Vagina (tissue), 2 donors: ENCODE data around the gene DES.

Experiments used
- POLR2A ChIP-seq, 2 donors: fragments of 450-650 bp; IDR thresholded peaks; one replicate each; pipeline ENCODE4 v1.6.1; 2017; ENCODE audit warnings: antibody characterized with exemption in 2 of 2, mild to moderate bottlenecking in 2 of 2, moderate library complexity in 2 of 2
- POLR2AphosphoS5 ChIP-seq, 2 donors: sonication (generic); formaldehyde crosslinking; IDR thresholded peaks; one replicate each; pipeline ENCODE4 v1.9.0; 2017; ENCODE audit warnings: antibody characterized with exemption in 2 of 2, mild to moderate bottlenecking in 2 of 2, low read depth in 1 of 2; ENCODE audit not compliant: insufficient read depth in 1 of 2
- TF ChIP-seq, protein P1 (sequence below), 3 experiments: fragments of 450-650 bp in 2 of 3; fragments of 200-600 bp in 1 of 3; sonication (generic) in 1 of 3; IDR thresholded peaks; one replicate each; pipeline ENCODE4 v1.5.1; 2017 to 2019; ENCODE audit warnings: antibody characterized with exemption in 3 of 3, mild to moderate bottlenecking in 2 of 3, moderate library complexity in 2 of 3

DNA sequence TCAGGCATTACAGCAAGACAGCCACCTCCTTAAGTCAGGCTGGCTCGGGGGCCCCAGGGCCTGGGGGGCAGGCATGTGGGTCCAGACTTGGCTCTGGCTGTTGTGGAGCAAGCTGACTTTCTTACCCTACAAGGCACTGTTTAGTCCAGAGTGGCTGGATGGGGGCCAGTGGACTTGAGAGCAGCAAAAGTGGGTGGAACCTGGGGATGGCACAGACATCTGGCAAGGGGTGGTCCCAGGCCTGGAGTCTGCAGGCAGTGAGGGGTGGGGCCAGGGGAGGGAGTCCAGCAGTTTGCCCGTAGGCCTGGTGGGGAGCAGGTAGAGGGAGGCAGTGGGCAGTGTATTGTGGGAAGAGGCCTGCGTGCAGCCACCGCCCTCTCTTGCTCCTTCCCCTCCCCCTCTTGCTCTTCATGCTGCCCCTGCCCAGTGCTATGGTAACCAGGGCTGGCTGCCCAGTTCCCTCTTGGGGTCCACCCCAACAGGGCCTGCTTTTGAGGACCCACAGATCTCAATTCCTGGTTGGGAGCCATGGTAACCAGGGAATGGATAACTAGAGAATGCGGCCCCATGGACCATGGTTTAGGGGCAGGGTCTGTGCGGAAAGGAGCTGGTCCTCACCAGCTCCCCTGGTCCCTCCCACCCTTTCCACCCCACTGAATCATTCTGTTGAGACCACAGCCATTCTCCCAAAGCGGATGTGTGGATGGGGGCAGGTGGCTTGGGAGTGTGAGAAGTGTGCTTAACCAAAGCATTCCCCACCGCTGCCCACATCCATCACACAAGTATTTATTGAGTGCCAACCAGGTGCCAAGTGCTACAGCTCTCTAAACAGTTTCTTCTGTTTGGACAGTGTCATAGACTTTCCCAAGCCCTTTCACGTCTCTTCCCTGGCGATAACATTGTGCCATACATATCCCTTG lies 35.8 kb downstream of the DES start:
- TF ChIP-seq, protein P1, sequence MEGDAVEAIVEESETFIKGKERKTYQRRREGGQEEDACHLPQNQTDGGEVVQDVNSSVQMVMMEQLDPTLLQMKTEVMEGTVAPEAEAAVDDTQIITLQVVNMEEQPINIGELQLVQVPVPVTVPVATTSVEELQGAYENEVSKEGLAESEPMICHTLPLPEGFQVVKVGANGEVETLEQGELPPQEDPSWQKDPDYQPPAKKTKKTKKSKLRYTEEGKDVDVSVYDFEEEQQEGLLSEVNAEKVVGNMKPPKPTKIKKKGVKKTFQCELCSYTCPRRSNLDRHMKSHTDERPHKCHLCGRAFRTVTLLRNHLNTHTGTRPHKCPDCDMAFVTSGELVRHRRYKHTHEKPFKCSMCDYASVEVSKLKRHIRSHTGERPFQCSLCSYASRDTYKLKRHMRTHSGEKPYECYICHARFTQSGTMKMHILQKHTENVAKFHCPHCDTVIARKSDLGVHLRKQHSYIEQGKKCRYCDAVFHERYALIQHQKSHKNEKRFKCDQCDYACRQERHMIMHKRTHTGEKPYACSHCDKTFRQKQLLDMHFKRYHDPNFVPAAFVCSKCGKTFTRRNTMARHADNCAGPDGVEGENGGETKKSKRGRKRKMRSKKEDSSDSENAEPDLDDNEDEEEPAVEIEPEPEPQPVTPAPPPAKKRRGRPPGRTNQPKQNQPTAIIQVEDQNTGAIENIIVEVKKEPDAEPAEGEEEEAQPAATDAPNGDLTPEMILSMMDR (IDR thresholded peaks at IDR 0.05), result no peak
- TF ChIP-seq POLR2A (IDR thresholded peaks at IDR 0.05) (no peak), POLR2AphosphoS5 (IDR thresholded peaks at IDR 0.05; ENCODE audit: insufficient read depth in 1 of 2, low read depth in 1 of 2) (peak; percentile 13 to 25)
